ENCODE results near the gene SUV39H1. TPM values are rescaled to one million over a fixed set of nuclear protein-coding genes. Genes with fewer than 3 reads are reported as not detected.

The SUV39H1 gene
- total and polyA plus RNA-seq, 2 of the 8 experiments (the other 6 are each of a cell fraction or from before 2014, with no cell fraction given) = 14.8 to 27.8 TPM

- no peak overlapping the region for H2BK120ac ChIP-seq (replicated peaks; ENCODE audit: low read depth, low read length)
- no peaks in the 10 kb centered on the region for H3K4me1 ChIP-seq (replicated peaks in 1 of 4; ENCODE audit: control insufficient read depth in 3 of 4, insufficient read depth in 4 of 4, low read length in 3 of 4)
- no peak overlapping the region for H3K4me3 ChIP-seq (ENCODE audit: extremely low read depth in 1 of 4, insufficient read depth in 2 of 4, low read depth in 3 of 4, low read length in 4 of 4)
- H3K4me2 ChIP-seq (ENCODE audit: insufficient read depth in 1 of 2, low read depth in 2 of 2, low read length in 2 of 2) = no peak overlapping the region
- no peak overlapping the region for H3K27ac ChIP-seq (ENCODE audit: low read depth, low read length)
- no peaks in the 10 kb centered on the region for H3K36me3 ChIP-seq (ENCODE audit: control insufficient read depth in 2 of 4, insufficient read depth in 4 of 4, low read length in 3 of 4)
- no peak overlapping the region for H3K4ac ChIP-seq (replicated peaks; ENCODE audit: insufficient read length, low read depth, low read length)
- H3K18ac ChIP-seq (ENCODE audit: extremely low read depth, low read length) = no peak overlapping the region
- DNase-seq (ENCODE audit: low read depth in 1 of 2, low spot score in 2 of 2) (no peak), FAIRE-seq (no peak)
- no peaks in the 10 kb centered on the region for H3K23me2 ChIP-seq (ENCODE audit: low read depth, low read length)
- no peaks in the 10 kb centered on the region; a peak in 1 of 7 replicates for H3K27me3 ChIP-seq (replicated peaks in 1 of 4; ENCODE audit: control insufficient read depth in 3 of 4, extremely low read depth in 1 of 4, insufficient read depth in 3 of 4, low read length in 3 of 4)
- no peak overlapping the region for H2BK15ac ChIP-seq (ENCODE audit: low read length)
- H3K56ac ChIP-seq (replicated peaks; ENCODE audit: insufficient read length, low read depth, low read length) = no peak overlapping the region
- H4K91ac ChIP-seq (replicated peaks; ENCODE audit: insufficient read length, low read length) = no peak overlapping the region
- H3K14ac ChIP-seq (ENCODE audit: insufficient read length) = no peak overlapping the region
- H3K79me2 ChIP-seq (ENCODE audit: control insufficient read depth in 1 of 2, insufficient read depth in 2 of 2, low read length in 2 of 2) = no peaks in the 10 kb centered on the region
- H2BK5ac ChIP-seq (ENCODE audit: low read depth, low read length) = no peak overlapping the region
- H3K9me3 ChIP-seq (ENCODE audit: insufficient read depth in 2 of 2, low read depth in 1 of 2, low read length in 1 of 2) = no peaks in the 10 kb centered on the region
- no peak overlapping the region for H2AFZ ChIP-seq (ENCODE audit: low read length)
- no peak overlapping the region for H4K8ac ChIP-seq (ENCODE audit: extremely low read depth, insufficient read depth, low read length)
- no peaks in the 10 kb centered on the region for H4K20me1 ChIP-seq (replicated peaks in 1 of 2; ENCODE audit: control insufficient read depth in 1 of 2, insufficient read depth in 2 of 2, low read length in 2 of 2)
- no peak overlapping the region for H2BK20ac ChIP-seq (ENCODE audit: low read length)
- H3K23ac ChIP-seq (ENCODE audit: insufficient read length) = no peak overlapping the region
- CTCF ChIA-PET (ENCODE audit: partially characterized antibody) = no interaction called here
- POLR2A ChIA-PET (ENCODE audit: partially characterized antibody) = no interaction called here
- H2AK5ac ChIP-seq (ENCODE audit: low read depth, low read length) = no peak overlapping the region
- H3K9ac ChIP-seq (replicated peaks in 1 of 4; ENCODE audit: extremely low read depth in 1 of 4, low read depth in 3 of 4, low read length in 3 of 4) = no peak overlapping the region
- no peak overlapping the region for H2BK12ac ChIP-seq (ENCODE audit: low read depth, low read length)
- no peaks in the 10 kb centered on the region for H3K79me1 ChIP-seq (ENCODE audit: low read depth, low read length)
- H4K5ac ChIP-seq (ENCODE audit: insufficient read length, low read depth, low read length) = no peak overlapping the region
- TF ChIP-seq RXRA (IDR thresholded peaks at IDR 0.05; ENCODE audit: insufficient read depth, low read depth, low read length) (no peak), TCF12 (IDR thresholded peaks at IDR 0.05; ENCODE audit: low read depth, low read length) (no peak), JUND (IDR thresholded peaks at IDR 0.05; ENCODE audit: low read length) (no peak), BRCA1 (IDR thresholded peaks at IDR 0.05; ENCODE audit: low read depth, low read length) (no peak), CTBP2 (IDR thresholded peaks at IDR 0.05; ENCODE audit: borderline replicate concordance, insufficient read depth, insufficient read length, low read length) (no peak)
These were observed 25.4 kb downstream of the SUV39H1 start for GRCh38 chrX:48721916-48722315.
